Neural progenitor cell (in vitro differentiated cells): ENCODE data around the gene NRCAM.

Experiments
- EZH2phosphoT487 ChIP-seq: fragments of 200-600 bp; sonication (generic); IDR thresholded peaks from 2 replicates; pipeline ENCODE4 v1.6.1; 2017; ENCODE audit warnings: antibody characterized with exemption
- TF ChIP-seq, protein P1 (sequence below): fragments of 200-600 bp; sonication (generic); IDR thresholded peaks from 2 replicates; pipeline ENCODE4 v1.5.1; 2017; ENCODE audit warnings: antibody characterized with exemption, mild to moderate bottlenecking

GRCh38 chr7:108257954-108258353 lies 198.3 kb downstream of the NRCAM start:
- TF ChIP-seq, protein P1, sequence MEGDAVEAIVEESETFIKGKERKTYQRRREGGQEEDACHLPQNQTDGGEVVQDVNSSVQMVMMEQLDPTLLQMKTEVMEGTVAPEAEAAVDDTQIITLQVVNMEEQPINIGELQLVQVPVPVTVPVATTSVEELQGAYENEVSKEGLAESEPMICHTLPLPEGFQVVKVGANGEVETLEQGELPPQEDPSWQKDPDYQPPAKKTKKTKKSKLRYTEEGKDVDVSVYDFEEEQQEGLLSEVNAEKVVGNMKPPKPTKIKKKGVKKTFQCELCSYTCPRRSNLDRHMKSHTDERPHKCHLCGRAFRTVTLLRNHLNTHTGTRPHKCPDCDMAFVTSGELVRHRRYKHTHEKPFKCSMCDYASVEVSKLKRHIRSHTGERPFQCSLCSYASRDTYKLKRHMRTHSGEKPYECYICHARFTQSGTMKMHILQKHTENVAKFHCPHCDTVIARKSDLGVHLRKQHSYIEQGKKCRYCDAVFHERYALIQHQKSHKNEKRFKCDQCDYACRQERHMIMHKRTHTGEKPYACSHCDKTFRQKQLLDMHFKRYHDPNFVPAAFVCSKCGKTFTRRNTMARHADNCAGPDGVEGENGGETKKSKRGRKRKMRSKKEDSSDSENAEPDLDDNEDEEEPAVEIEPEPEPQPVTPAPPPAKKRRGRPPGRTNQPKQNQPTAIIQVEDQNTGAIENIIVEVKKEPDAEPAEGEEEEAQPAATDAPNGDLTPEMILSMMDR = no peak
- no peak for TF ChIP-seq EZH2phosphoT487
